Thyroid gland (tissue), 4 donors: Measurements from ENCODE around the gene ESR1.

ENCODE experiments used
- POLR2A ChIP-seq, 2 donors: fragments of 450-650 bp; IDR thresholded peaks; one replicate each; pipeline ENCODE4 v1.6.1; 2017; ENCODE audit warnings: antibody characterized with exemption in 2 of 2, mild to moderate bottlenecking in 2 of 2, moderate library complexity in 1 of 2
- TF ChIP-seq, protein P1 (sequence below), 6 experiments: fragments of 200-600 bp in 3 of 6; fragments of 450-650 bp in 3 of 6; sonication (generic) in 3 of 6; IDR thresholded peaks; one replicate each; pipeline ENCODE4 v1.5.1; 2016 to 2019; ENCODE audit warnings: antibody characterized with exemption in 6 of 6, mild to moderate bottlenecking in 2 of 6, inconsistent platforms in 1 of 6, moderate library complexity in 1 of 6

DNA sequence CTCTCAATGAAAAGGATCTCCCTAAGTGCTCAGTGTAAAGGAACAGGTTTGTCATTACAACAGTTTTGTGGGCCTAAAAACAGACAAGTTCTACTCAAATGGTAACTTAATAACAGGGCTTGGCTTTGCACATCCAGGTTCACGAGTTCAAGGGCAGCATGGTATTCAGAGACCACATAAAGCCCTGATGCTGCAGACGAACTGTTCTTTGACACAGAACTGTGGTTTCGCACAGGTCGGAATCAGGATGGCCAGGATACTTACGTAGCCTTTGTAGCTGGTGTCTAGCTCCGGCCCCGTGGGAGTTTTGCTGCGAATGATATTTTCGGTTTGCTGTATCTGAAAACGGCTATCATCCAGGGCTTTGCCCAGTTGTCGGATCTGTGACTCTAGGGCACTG lies 335.9 kb downstream of the ESR1 start:
- TF ChIP-seq, protein P1, sequence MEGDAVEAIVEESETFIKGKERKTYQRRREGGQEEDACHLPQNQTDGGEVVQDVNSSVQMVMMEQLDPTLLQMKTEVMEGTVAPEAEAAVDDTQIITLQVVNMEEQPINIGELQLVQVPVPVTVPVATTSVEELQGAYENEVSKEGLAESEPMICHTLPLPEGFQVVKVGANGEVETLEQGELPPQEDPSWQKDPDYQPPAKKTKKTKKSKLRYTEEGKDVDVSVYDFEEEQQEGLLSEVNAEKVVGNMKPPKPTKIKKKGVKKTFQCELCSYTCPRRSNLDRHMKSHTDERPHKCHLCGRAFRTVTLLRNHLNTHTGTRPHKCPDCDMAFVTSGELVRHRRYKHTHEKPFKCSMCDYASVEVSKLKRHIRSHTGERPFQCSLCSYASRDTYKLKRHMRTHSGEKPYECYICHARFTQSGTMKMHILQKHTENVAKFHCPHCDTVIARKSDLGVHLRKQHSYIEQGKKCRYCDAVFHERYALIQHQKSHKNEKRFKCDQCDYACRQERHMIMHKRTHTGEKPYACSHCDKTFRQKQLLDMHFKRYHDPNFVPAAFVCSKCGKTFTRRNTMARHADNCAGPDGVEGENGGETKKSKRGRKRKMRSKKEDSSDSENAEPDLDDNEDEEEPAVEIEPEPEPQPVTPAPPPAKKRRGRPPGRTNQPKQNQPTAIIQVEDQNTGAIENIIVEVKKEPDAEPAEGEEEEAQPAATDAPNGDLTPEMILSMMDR (IDR thresholded peaks at IDR 0.05), result no peak
- no peak for TF ChIP-seq POLR2A (IDR thresholded peaks at IDR 0.05)
